Endothelial cell of umbilical vein (primary cell): ENCODE results near the gene GRID1. TPM values are rescaled to one million over a fixed set of nuclear protein-coding genes. Genes with fewer than 3 reads are reported as not detected.

Experiments used
- BruUV-seq: library from RNA; stranded (reverse); fragments of 400-500 nt; replicated peaks from 2 replicates; lab custom pipeline; 2021; lab: Mats Ljungman, UMichigan
- CTCF ChIA-PET: fragments of 300-600, 350-600 bp; sonication (Branson Sonifier 250); formaldehyde crosslinking; loops from one replicate; lab custom pipeline; 2021; ENCODE audit warnings: antibody characterized with exemption, inconsistent platforms; lab: Charles Lee
- POLR2A ChIA-PET: fragments of 300-600, 350-600 bp; sonication (Branson Sonifier 250); formaldehyde crosslinking; loops from one replicate; lab custom pipeline; 2021; ENCODE audit warnings: antibody characterized with exemption, inconsistent platforms; lab: Charles Lee
- DNase-seq: peaks from one replicate; pipeline ENCODE4 v3.0.0-alpha.2; 2011; ENCODE audit warnings: low read depth, low spot score
- FAIRE-seq: peaks from 2 replicates; lab custom pipeline; 2011; peaks lifted over from hg19 to GRCh38; lab: Jason Lieb, UNC
- H2AFZ ChIP-seq: 2 replicates; pipeline ENCODE4 v1.6.0; 2012; ENCODE audit warnings: low read depth, low read length, control low read depth, inconsistent platforms
- H3K27ac ChIP-seq: 2 replicates; pipeline ENCODE4 v1.5.1; 2011; ENCODE audit warnings: low read depth, mild to moderate bottlenecking, control low read depth, low read length, moderate library complexity; ENCODE audit not compliant: insufficient read depth
- H3K27me3 ChIP-seq, 2 experiments: 2 replicates each; pipeline versions ENCODE4 v1.6.0 to v1.6.1; 2011; ENCODE audit warnings: low read length in 2 of 2, mixed read lengths in 1 of 2; ENCODE audit not compliant: control insufficient read depth in 2 of 2, insufficient read depth in 2 of 2
- H3K36me3 ChIP-seq, 2 experiments: 2 replicates in 1 of 2; 3 replicates in 1 of 2; pipeline ENCODE4 v1.5.1; 2011; ENCODE audit warnings: low read length in 2 of 2, mild to moderate bottlenecking in 1 of 2, moderate library complexity in 1 of 2; ENCODE audit not compliant: control insufficient read depth in 2 of 2, insufficient read depth in 2 of 2; ENCODE audit errors: extremely low read depth in 1 of 2
- H3K4me1 ChIP-seq: 3 replicates; pipeline ENCODE4 v1.5.1; 2011; ENCODE audit warnings: mild to moderate bottlenecking, low read length; ENCODE audit not compliant: control insufficient read depth, insufficient read depth; ENCODE audit errors: extremely low read depth
- H3K4me2 ChIP-seq: 2 replicates; pipeline ENCODE4 v1.6.1; 2011; ENCODE audit warnings: low read length, control low read depth, mixed read lengths; ENCODE audit not compliant: insufficient read depth
- H3K4me3 ChIP-seq, 3 experiments: fragments of 200-600 bp in 1 of 3; sonication (generic), shearing (Covaris generic) in 1 of 3; replicated peaks in 1 of 3; 2 replicates each; pipeline ENCODE4 v1.5.1; 2011 to 2016; ENCODE audit warnings: control low read depth in 3 of 3, low read length in 3 of 3, mild to moderate bottlenecking in 2 of 3, inconsistent platforms in 1 of 3, low read depth in 1 of 3, moderate library complexity in 1 of 3; ENCODE audit not compliant: insufficient read depth in 1 of 3
- H3K79me2 ChIP-seq: 2 replicates; pipeline ENCODE4 v1.6.0; 2012; ENCODE audit warnings: low read length, inconsistent platforms; ENCODE audit not compliant: control insufficient read depth, insufficient read depth
- H3K9ac ChIP-seq: replicated peaks from 2 replicates; pipeline ENCODE3; 2011; ENCODE audit warnings: low read length, control low read depth; ENCODE audit not compliant: insufficient read depth; ENCODE audit errors: extremely low read depth
- H3K9me1 ChIP-seq: replicated peaks from 3 replicates; pipeline ENCODE4 v1.6.0; 2011; ENCODE audit warnings: mild to moderate bottlenecking, low read length; ENCODE audit not compliant: control insufficient read depth, insufficient read depth; ENCODE audit errors: extremely low read depth
- H3K9me3 ChIP-seq: replicated peaks from 2 replicates; pipeline ENCODE4 v1.5.1; 2012; ENCODE audit warnings: low read length, inconsistent platforms; ENCODE audit not compliant: control insufficient read depth, insufficient read depth
- H4K20me1 ChIP-seq: replicated peaks from 2 replicates; pipeline ENCODE3; 2011; ENCODE audit warnings: mild to moderate bottlenecking, low read length; ENCODE audit not compliant: control insufficient read depth, insufficient read depth; ENCODE audit errors: extremely low read depth
- CTCF ChIP-seq, 2 donors: IDR thresholded peaks; 1 replicate in 1 of 2; 2 replicates in 1 of 2; pipeline ENCODE4 v1.5.1; 2011; ENCODE audit warnings: low read length in 2 of 2, mild to moderate bottlenecking in 2 of 2, moderate library complexity in 2 of 2, control low read depth in 1 of 2, inconsistent platforms in 1 of 2, low read depth in 1 of 2; ENCODE audit not compliant: insufficient read depth in 1 of 2; ENCODE audit errors: extremely low read depth in 1 of 2
- EZH2 ChIP-seq: IDR thresholded peaks from 2 replicates; pipeline ENCODE4 v1.6.1; 2012; ENCODE audit warnings: borderline replicate concordance, low read depth, mild to moderate bottlenecking, moderate library complexity, low read length, inconsistent platforms; ENCODE audit not compliant: severe bottlenecking
- FOS ChIP-seq: IDR thresholded peaks from 2 replicates; pipeline ENCODE4 v1.6.1; 2011; ENCODE audit warnings: mild to moderate bottlenecking, low read length, moderate library complexity, borderline replicate concordance; ENCODE audit not compliant: insufficient read depth
- GATA2 ChIP-seq: IDR thresholded peaks from 2 replicates; pipeline ENCODE4 v1.7.0; 2011; ENCODE audit warnings: low read depth, mild to moderate bottlenecking, moderate library complexity, mixed read lengths, low read length; ENCODE audit not compliant: insufficient read length, insufficient read depth
- JUN ChIP-seq: IDR thresholded peaks from 2 replicates; pipeline ENCODE4 v1.6.1; 2011; ENCODE audit warnings: borderline replicate concordance, low read depth; ENCODE audit not compliant: insufficient read length, insufficient read depth
- MAX ChIP-seq: IDR thresholded peaks from 2 replicates; pipeline ENCODE4 v1.6.1; 2011; ENCODE audit not compliant: insufficient read depth, insufficient read length
- MYC ChIP-seq: IDR thresholded peaks from one replicate; pipeline ENCODE4 v1.6.1; 2011; ENCODE audit warnings: mild to moderate bottlenecking, low read depth, low read length
- POLR2A ChIP-seq: IDR thresholded peaks from 2 replicates; pipeline ENCODE4 v1.6.1; 2012; ENCODE audit warnings: low read depth, mild to moderate bottlenecking, control low read depth, low read length
- POLR2AphosphoS5 ChIP-seq: IDR thresholded peaks from 2 replicates; pipeline ENCODE4 v1.6.1; 2012; ENCODE audit warnings: low read depth, mild to moderate bottlenecking, control low read depth, low read length, moderate library complexity; ENCODE audit not compliant: insufficient read depth
- dilution Hi-C: fragments of 300-500 bp; cut with MboI; formaldehyde crosslinking; loops from one replicate; pipeline ENCODE4 v1.15.0; 2019; ENCODE audit warnings: low sequenced_read_pairs; ENCODE audit not compliant: extremely low pct_ligation_motif_present
- intact Hi-C: fragments of 100-400 bp; cut with micrococcal nuclease; formaldehyde crosslinking; loops from one replicate; pipeline ENCODE4 v1.10.0; 2022
- polyA plus RNA-seq, 4 experiments: library from polyadenylated mRNA; depleted of rRNA in 3 of 4; stranded (reverse) in 3 of 4; unstranded in 1 of 4; fragments of >200 nt; gene quantifications; 2 replicates each; pipeline versions ENCODE4 v1.2.1 to v1.2.3, GENCODE V29; 2011 to 2012; ENCODE audit warnings: missing spikeins in 1 of 4
- total RNA-seq: library from RNA; stranded (reverse); gene quantifications from 2 replicates; pipeline ENCODE4 v1.2.3, GENCODE V29; 2021

Gene GRID1
- total and polyA plus RNA-seq, 2 donors (not counting 3 experiments of a cell fraction or from before 2014, with no cell fraction given): not detected

- intact Hi-C loops: no loop called here
- Histone ChIP-seq H3K9me3 (no peaks in the 10 kb centered on the region), H3K27me3 (no peaks in the 10 kb centered on the region), H3K27ac (no peak overlapping the region), H3K79me2 (no peaks in the 10 kb centered on the region), H3K4me1 (no peaks in the 10 kb centered on the region), H3K4me3 (no peak overlapping the region), H3K9ac (no peak overlapping the region), H3K9me1 (no peaks in the 10 kb centered on the region), H2AFZ (no peak overlapping the region), H4K20me1 (no peaks in the 10 kb centered on the region), H3K36me3 (no peaks in the 10 kb centered on the region), H3K4me2 (no peak overlapping the region)
- BruUV-seq: no TSS peak
- ChIA-PET CTCF (no interaction called here), POLR2A (no interaction called here)
- DNase-seq (no peak), FAIRE-seq (no peak)
- dilution Hi-C loops: no loop called here
- TF ChIP-seq CTCF (IDR thresholded peaks at IDR 0.05; ENCODE audit: extremely low read depth in 1 of 2, insufficient read depth in 1 of 2, low read depth in 1 of 2, low read length in 2 of 2) (no peak), JUN (no peak), GATA2 (no peak), POLR2AphosphoS5 (no peak), MAX (no peak), FOS (no peak), MYC (no peak), EZH2 (no peak), POLR2A (no peak)
Observed at GRCh38 chr10:85619832-85620231, 746.8 kb downstream of the GRID1 start.
